Rectal smooth muscle tissue (tissue), 1 donor: ENCODE data around the gene ATP6V0E1.
A peak's percentile ranks its signal among the peaks of the same experiment; 100 is the strongest.
"Not testable (repeated sequence)": the region's sequence is repeated elsewhere in the genome, so short reads cannot be mapped to it uniquely, and the experiment has no call there.

ENCODE experiments used
- H3K27ac ChIP-seq: one replicate; pipeline ENCODE4 v1.7.0; 2013; ENCODE audit warnings: low read depth, low read length, inconsistent platforms
- H3K27me3 ChIP-seq: one replicate; pipeline ENCODE4 v1.7.0; 2013; ENCODE audit warnings: low read length; ENCODE audit not compliant: control insufficient read depth, insufficient read depth
- H3K36me3 ChIP-seq: one replicate; pipeline ENCODE4 v1.7.0; 2013; ENCODE audit warnings: low read length; ENCODE audit not compliant: control insufficient read depth, insufficient read depth
- H3K4me1 ChIP-seq: one replicate; pipeline ENCODE4 v1.7.0; 2013; ENCODE audit warnings: low read length; ENCODE audit not compliant: control insufficient read depth, insufficient read depth
- H3K4me3 ChIP-seq: one replicate; pipeline ENCODE4 v1.7.0; 2013; ENCODE audit warnings: low read length
- H3K9ac ChIP-seq: one replicate; pipeline ENCODE4 v1.7.0; 2013; ENCODE audit warnings: low read length

The ATP6V0E1 gene

GRCh38 chr5:173053041-173053440, 69.5 kb downstream of the ATP6V0E1 start:
- no peak overlapping the region for H3K9ac ChIP-seq
- H3K4me3 ChIP-seq, result no peak overlapping the region
- H3K27me3 ChIP-seq, result no peaks in the 10 kb centered on the region
- H3K27ac ChIP-seq, result no peak overlapping the region
- peaks cover 9% of the 10 kb centered on the region for H3K4me1 ChIP-seq
- H3K36me3 ChIP-seq, result no peaks in the 10 kb centered on the region

- Histone ChIP-seq H3K4me3 (peak overlapping the region; percentile 95), H3K4me1 (peaks cover 12% of the 10 kb centered on the region), H3K27ac (no peak overlapping the region), H3K27me3 (no peaks in the 10 kb centered on the region), H3K9ac (no peak overlapping the region), H3K36me3 (no peaks in the 10 kb centered on the region)
Observed at GRCh38 chr5:173055042-173055721, 71.6 kb downstream of the ATP6V0E1 start.

- Histone ChIP-seq H3K27me3 (no peaks in the 10 kb centered on the region), H3K4me1 (peaks cover 12% of the 10 kb centered on the region), H3K36me3 (no peaks in the 10 kb centered on the region), H3K4me3 (peak overlapping the region; percentile 95), H3K9ac (peak overlapping the region; percentile 32), H3K27ac (no peak overlapping the region)
Observed at GRCh38 chr5:173055722-173055982, 72.1 kb downstream of the ATP6V0E1 start.

- Histone ChIP-seq H3K27ac (peak within 1 kb of the TSS; percentile 91), H3K9ac (peak within 1 kb of the TSS; percentile 74), H3K36me3 (no peaks in the 10 kb centered on the region), H3K4me1 (peaks cover 12% of the 10 kb centered on the region), H3K27me3 (no peaks in the 10 kb centered on the region), H3K4me3 (peak within 1 kb of the TSS; percentile 95)
Observed at GRCh38 chr5:173055983-173056782, 72.6 kb downstream of the ATP6V0E1 start, which contains the start of gene CREBRF. Gene CREBRF (plus strand): TSS chr5:173056352. CDS start chr5:173080776, 24,424 bp downstream.

GRCh38 chr5:173056783-173057061, 73.2 kb downstream of the ATP6V0E1 start:
- H3K27me3 ChIP-seq, result no peaks in the 10 kb centered on the region
- peak overlapping the region; percentile 91 for H3K27ac ChIP-seq
- no peaks in the 10 kb centered on the region for H3K36me3 ChIP-seq
- H3K4me3 ChIP-seq, result peak overlapping the region; percentile 95
- peak overlapping the region; percentile 74 for H3K9ac ChIP-seq
- peaks cover 12% of the 10 kb centered on the region for H3K4me1 ChIP-seq

GRCh38 chr5:173057062-173057924, 73.7 kb downstream of the ATP6V0E1 start:
- Histone ChIP-seq H3K9ac (peak overlapping the region; percentile 47), H3K27ac (peak overlapping the region; percentile 91), H3K36me3 (no peaks in the 10 kb centered on the region), H3K27me3 (no peaks in the 10 kb centered on the region), H3K4me1 (peaks cover 12% of the 10 kb centered on the region), H3K4me3 (peak overlapping the region; percentile 95)

- no peak overlapping the region for H3K9ac ChIP-seq
- no peak overlapping the region for H3K4me3 ChIP-seq
- no peaks in the 10 kb centered on the region for H3K36me3 ChIP-seq
- no peak overlapping the region for H3K27ac ChIP-seq
- H3K27me3 ChIP-seq, result no peaks in the 10 kb centered on the region
- peaks cover 7% of the 10 kb centered on the region for H3K4me1 ChIP-seq
Observed at GRCh38 chr5:173062141-173062540, 78.6 kb downstream of the ATP6V0E1 start.

- Histone ChIP-seq H3K27me3 (no peaks in the 10 kb centered on the region), H3K27ac (no peak overlapping the region), H3K9ac (no peak overlapping the region), H3K4me3 (no peak overlapping the region), H3K4me1 (no peaks in the 10 kb centered on the region), H3K36me3 (no peaks in the 10 kb centered on the region)
Observed at GRCh38 chr5:173065155-173065554, 81.6 kb downstream of the ATP6V0E1 start.

- no peaks in the 10 kb centered on the region for H3K36me3 ChIP-seq
- no peak overlapping the region for H3K9ac ChIP-seq
- no peaks in the 10 kb centered on the region for H3K4me1 ChIP-seq
- no peak overlapping the region for H3K4me3 ChIP-seq
- H3K27me3 ChIP-seq, result no peaks in the 10 kb centered on the region
- no peak overlapping the region for H3K27ac ChIP-seq
Observed at GRCh38 chr5:173069671-173070070, 86.1 kb downstream of the ATP6V0E1 start.

- Histone ChIP-seq H3K4me3 (no peak overlapping the region), H3K4me1 (no peaks in the 10 kb centered on the region)
Observed at GRCh38 chr5:173075137-173075843, 91.7 kb downstream of the ATP6V0E1 start.

GRCh38 chr5:173075970-173076369, 92.4 kb downstream of the ATP6V0E1 start:
- H3K27ac ChIP-seq, result no peak overlapping the region
- H3K27me3 ChIP-seq, result no peaks in the 10 kb centered on the region
- no peaks in the 10 kb centered on the region for H3K4me1 ChIP-seq
- H3K9ac ChIP-seq, result no peak overlapping the region
- no peaks in the 10 kb centered on the region for H3K36me3 ChIP-seq
- no peak overlapping the region for H3K4me3 ChIP-seq

More at GRCh38 chr5:173075137-173075843, 91.7 kb downstream of the ATP6V0E1 start:
- H3K9ac ChIP-seq, result no peak overlapping the region
- no peak overlapping the region for H3K27ac ChIP-seq
- no peaks in the 10 kb centered on the region for H3K27me3 ChIP-seq
- H3K36me3 ChIP-seq, result no peaks in the 10 kb centered on the region

- not testable (repeated sequence) for H3K27me3 ChIP-seq, H3K4me3 ChIP-seq, H3K4me1 ChIP-seq, H3K9ac ChIP-seq, H3K27ac ChIP-seq, H3K36me3 ChIP-seq
Observed at GRCh38 chr5:173076471-173076870, 92.9 kb downstream of the ATP6V0E1 start.
